ENCODE results near the gene NPAS3.
A peak's percentile ranks its signal among the peaks of the same experiment; 100 is the strongest.

Gene NPAS3

DNA sequence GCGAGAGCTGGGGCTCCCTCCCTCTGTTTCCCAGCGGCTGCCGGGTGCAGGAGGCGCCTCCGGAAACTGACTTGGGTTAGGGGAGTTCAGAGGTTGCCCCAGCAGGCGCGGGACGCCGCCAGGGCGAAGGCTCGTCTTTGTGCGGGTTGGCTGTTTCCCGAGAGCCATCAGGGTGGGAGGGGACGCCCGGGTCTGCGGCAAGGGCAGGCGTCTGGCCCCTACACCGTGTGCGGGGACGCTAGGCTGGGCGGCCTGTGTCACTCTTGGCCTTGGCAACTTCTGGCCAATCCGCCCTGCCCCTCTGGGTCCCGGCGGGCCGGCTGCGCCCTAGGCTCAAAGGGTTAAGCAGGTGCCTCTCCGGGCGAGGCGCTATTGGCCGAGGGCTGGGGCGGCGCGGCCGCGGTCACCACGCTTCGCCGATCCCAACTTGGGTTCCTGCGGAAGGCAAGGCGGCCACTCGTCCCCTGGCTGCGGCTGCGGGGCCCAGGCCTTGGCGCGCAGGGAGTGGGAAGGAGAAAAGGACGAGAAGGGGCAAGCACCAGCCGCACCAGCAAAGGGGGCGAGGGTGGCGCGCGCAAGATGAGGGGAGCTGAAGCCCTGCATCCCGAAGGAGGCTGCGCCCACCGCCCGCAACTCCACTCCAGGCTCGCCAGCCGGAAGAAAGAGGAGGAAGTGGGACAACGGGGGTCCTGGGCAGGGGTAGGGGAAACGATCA lies 5.6 kb upstream of the NPAS3 start:
- no peak for DNase-seq (ENCODE audit: low spot score in 2 of 2)
- H3K27me3 ChIP-seq (ENCODE audit: low read depth), result peaks cover 26% of the 10 kb centered on the region
- H3K36me3 ChIP-seq (replicated peaks), result no peaks in the 10 kb centered on the region
- in situ Hi-C loops (cut with MboI; ENCODE audit: low sequenced_read_pairs), result no loop called here
- no peak overlapping the region for H3K4me3 ChIP-seq
- peaks cover 7% of the 10 kb centered on the region for H3K4me1 ChIP-seq
- no peaks in the 10 kb centered on the region for H3K9me3 ChIP-seq

- Histone ChIP-seq H3K9me3 (no peaks in the 10 kb centered on the region), H3K4me1 (peaks cover 8% of the 10 kb centered on the region), H3K36me3 (replicated peaks) (no peaks in the 10 kb centered on the region), H3K27me3 (ENCODE audit: low read depth) (peaks cover 26% of the 10 kb centered on the region), H3K4me3 (peak overlapping the region; percentile 36)
- in situ Hi-C loops (cut with MboI; ENCODE audit: low sequenced_read_pairs), result no loop called here
- DNase-seq (ENCODE audit: low spot score in 2 of 2), result no peak
Observed at GRCh38 chr14:32933629-32934072, 5.0 kb upstream of the NPAS3 start.

DNA sequence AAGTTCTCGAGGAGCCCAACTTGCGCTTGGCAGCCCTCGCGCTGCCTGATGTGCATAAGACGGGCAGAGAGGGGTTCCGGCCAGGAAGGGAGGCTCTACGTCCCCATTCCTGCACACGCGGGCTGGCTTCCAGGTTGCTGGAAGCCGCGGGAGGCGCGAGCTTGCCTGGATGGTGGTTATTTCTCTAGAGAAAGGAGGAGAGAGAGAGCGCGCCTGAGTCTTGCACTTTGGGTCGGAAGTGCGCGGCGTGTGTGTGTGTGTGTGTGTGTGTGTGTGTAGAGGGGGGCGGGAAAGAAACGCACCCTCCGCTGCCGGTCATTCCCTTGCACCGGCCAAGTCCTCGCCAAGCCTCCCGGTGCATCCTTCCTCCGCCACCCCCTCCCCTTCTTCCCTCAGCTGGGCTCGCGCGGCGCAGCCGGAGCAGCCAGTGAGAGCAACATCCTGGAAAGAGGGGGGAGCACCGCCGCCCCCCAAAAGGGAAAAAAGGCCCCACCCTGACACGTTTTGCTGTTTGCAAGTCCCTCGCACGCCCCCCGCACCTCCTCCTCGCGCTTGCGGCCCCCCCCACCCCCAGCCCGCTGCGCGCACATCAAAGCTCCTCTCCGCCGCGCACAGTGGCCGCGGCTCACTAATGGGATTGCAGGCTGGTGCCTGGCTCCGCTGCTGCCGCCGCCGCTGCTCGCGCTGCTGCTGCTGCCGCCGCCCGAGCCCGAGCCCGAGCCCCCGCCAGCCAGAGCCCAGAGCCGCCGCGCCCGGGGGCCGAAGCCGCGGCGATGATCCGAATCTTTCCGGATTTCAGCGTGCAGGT lies 4.4 kb upstream of the NPAS3 start:
- Histone ChIP-seq H3K36me3 (replicated peaks) (no peaks in the 10 kb centered on the region), H3K4me3 (peak overlapping the region; percentile 36), H3K9me3 (no peaks in the 10 kb centered on the region), H3K27me3 (ENCODE audit: low read depth) (peaks cover 20% of the 10 kb centered on the region), H3K4me1 (peaks cover 8% of the 10 kb centered on the region)
- peak; percentile 39 to 50 for DNase-seq (ENCODE audit: low spot score in 2 of 2)
- in situ Hi-C loops (cut with MboI; ENCODE audit: low sequenced_read_pairs), result no loop called here

GRCh38 chr14:32934881-32935633 lies 3.6 kb upstream of the NPAS3 start:
- H3K27me3 ChIP-seq (ENCODE audit: low read depth), result peaks cover 12% of the 10 kb centered on the region
- peak overlapping the region; percentile 36 for H3K4me3 ChIP-seq
- in situ Hi-C loops (cut with MboI; ENCODE audit: low sequenced_read_pairs), result no loop called here
- no peaks in the 10 kb centered on the region for H3K36me3 ChIP-seq (replicated peaks)
- peak; percentile 39 to 51 for DNase-seq (ENCODE audit: low spot score in 2 of 2)
- H3K4me1 ChIP-seq, result peaks cover 9% of the 10 kb centered on the region
- H3K9me3 ChIP-seq, result no peaks in the 10 kb centered on the region

- no peaks in the 10 kb centered on the region for H3K9me3 ChIP-seq
- DNase-seq (ENCODE audit: low spot score in 2 of 2), result peak; percentile 60 to 85
- no peaks in the 10 kb centered on the region; the same call in 1 of the 2 replicates for H3K27me3 ChIP-seq (ENCODE audit: low read depth)
- in situ Hi-C loops (cut with MboI; ENCODE audit: low sequenced_read_pairs), result no loop called here
- peaks cover 18% of the 10 kb centered on the region for H3K4me1 ChIP-seq
- H3K4me3 ChIP-seq, result peak overlapping the region; percentile 41
- no peaks in the 10 kb centered on the region for H3K36me3 ChIP-seq (replicated peaks)
Observed at GRCh38 chr14:32939254-32940065, 781 bp downstream of the NPAS3 start.

DNA sequence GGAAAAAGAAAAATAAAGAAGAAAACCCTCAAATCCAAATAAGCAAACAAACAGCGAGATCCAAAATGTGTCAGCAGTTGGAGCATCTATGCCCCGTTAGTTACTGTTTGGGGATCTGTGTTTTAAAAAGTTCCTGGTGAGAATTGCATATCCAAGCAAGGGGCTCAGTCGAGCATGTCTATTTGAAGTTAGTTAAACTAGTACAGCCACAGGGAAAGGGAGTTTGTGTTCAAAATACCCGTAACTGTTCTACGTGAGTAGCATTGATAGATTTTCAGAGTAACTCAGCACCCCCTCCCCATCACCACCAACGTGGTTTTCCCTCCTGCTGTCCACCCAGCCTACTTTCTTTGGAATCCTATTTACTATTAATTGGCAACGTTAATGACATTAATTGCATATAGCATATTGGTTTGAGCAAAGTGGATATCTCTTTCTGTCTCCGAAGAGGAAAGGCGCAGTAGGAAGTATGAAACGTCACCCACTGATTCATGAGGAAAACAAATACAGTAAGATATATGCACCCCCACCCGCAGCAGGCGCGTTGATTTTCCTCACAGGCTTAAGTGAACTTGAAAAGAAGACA lies 1.5 kb downstream of the NPAS3 start:
- Histone ChIP-seq H3K27me3 (ENCODE audit: low read depth) (no peaks in the 10 kb centered on the region; the same call in 1 of the 2 replicates), H3K4me3 (peak overlapping the region; percentile 41), H3K9me3 (no peaks in the 10 kb centered on the region), H3K4me1 (peaks cover 18% of the 10 kb centered on the region), H3K36me3 (replicated peaks) (no peaks in the 10 kb centered on the region)
- DNase-seq (ENCODE audit: low spot score in 2 of 2), result no peak
- in situ Hi-C loops (cut with MboI; ENCODE audit: low sequenced_read_pairs), result no loop called here

DNA sequence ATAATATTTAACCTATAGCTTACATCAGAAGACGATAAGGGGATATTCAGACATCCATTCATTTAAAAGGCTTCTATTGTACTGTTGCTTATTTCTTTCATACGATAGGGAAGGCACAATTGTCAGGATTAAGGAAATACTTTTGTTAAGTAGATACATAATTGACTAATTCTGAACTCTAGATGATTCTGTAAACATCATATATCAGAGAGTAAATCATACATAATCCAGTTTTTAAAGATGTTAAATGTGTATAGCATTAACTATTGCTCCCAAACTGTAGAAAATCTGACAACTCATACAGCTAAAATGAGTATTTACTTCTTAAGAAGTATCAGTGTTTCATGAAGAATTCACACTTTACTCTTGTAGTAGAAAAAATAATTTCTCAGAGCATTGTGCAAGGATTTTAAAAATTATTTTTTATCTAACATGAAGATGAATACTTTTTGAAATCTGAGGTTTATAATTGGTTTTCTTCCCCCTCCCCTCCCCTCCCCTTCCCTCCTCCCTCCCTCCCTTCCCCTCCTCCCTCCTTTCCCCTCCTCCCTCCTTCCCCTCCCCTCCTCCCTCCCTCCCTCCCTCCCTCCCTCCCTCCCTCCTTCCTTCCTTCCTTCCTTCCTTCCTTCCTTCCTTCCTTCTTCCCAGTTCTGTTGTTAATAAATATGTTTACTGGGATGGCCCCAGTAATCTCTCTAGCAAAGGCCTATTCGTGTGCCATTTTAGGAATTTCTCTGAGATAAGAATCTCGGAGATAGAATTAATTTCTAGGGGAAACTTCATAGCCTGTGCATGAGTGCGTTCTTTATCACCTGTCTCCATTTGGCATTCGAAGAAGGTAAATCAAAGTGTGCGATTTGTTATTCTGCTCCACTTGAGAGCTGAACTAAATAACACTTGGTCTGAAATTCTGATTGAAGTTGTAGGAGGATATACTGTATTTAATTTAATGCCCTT lies 2.3 kb downstream of the NPAS3 start:
- H3K4me1 ChIP-seq, result peaks cover 12% of the 10 kb centered on the region
- no peak overlapping the region for H3K4me3 ChIP-seq
- in situ Hi-C loops (cut with MboI; ENCODE audit: low sequenced_read_pairs), result no loop called here
- no peaks in the 10 kb centered on the region for H3K27me3 ChIP-seq (ENCODE audit: low read depth)
- no peak for DNase-seq (ENCODE audit: low spot score in 2 of 2)
- no peaks in the 10 kb centered on the region for H3K36me3 ChIP-seq (replicated peaks)
- no peaks in the 10 kb centered on the region for H3K9me3 ChIP-seq

DNA sequence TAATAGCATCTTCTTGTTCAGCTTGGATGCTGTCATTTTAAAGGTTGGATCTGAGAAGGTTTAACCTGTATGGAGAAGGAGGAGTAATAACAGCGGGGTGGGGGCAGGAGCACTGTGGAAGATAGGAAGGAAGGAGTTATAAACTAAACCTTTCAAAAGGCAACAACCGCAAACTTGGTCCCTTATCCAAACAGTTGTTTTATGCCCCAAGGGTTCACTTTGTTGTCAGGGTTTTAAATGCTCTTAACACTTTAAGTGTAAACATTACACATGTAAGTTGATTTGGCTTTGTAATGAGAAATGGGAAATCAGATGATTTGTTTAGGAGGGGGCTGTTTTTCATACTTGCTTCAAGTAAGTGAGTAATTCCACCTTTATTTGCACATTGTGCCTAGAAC lies 3.0 kb downstream of the NPAS3 start:
- Histone ChIP-seq H3K36me3 (replicated peaks) (no peaks in the 10 kb centered on the region), H3K9me3 (no peaks in the 10 kb centered on the region), H3K4me3 (no peak overlapping the region), H3K4me1 (peaks cover 12% of the 10 kb centered on the region), H3K27me3 (ENCODE audit: low read depth) (no peaks in the 10 kb centered on the region)
- no peak for DNase-seq (ENCODE audit: low spot score in 2 of 2)
- in situ Hi-C loops (cut with MboI; ENCODE audit: low sequenced_read_pairs), result no loop called here

DNA sequence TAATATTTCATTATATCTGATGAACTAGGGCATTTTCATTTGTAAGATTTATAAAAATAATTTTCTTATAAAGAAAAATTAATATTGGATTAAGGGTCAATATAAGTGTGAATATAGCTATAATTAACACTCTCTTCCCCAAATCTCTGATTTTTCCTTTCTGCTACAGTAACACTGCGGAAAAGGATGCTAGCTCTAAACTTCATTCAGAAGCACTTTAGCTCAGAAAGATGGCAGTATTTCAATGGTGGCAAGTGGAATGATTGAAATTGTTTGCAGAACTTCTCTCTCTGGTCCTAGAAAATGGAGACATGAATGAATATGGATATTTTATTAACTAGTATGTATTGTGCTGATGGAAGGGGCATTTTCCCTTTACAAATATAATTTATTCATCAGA lies 8.4 kb downstream of the NPAS3 start:
- in situ Hi-C loops (cut with MboI; ENCODE audit: low sequenced_read_pairs), result no loop called here
- Histone ChIP-seq H3K9me3 (no peaks in the 10 kb centered on the region), H3K4me3 (no peak overlapping the region), H3K27me3 (ENCODE audit: low read depth) (no peaks in the 10 kb centered on the region), H3K4me1 (no peaks in the 10 kb centered on the region), H3K36me3 (replicated peaks) (no peaks in the 10 kb centered on the region)
- no peak for DNase-seq (ENCODE audit: low spot score in 2 of 2)

DNA sequence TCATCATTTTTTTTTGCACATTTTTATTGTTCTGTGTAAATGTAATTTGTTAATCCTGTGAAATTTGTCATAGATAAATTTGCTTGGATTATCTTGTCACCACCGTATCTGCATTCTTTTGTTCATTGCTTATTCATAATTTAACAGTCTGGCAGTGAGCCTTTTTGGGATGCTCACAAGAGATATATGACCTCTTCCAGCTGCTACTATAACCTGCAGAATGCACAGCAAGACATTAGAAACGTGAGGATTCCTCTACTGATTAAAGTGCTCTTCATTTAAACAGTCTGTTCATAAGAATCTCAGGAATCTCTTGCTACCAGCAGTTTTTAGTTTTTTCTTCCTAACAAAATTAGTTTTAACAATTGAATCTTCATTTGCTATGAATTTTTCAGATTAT lies 9.1 kb downstream of the NPAS3 start:
- DNase-seq (ENCODE audit: low spot score in 2 of 2), result no peak
- H3K9me3 ChIP-seq, result no peaks in the 10 kb centered on the region
- no peak overlapping the region for H3K4me3 ChIP-seq
- no peaks in the 10 kb centered on the region for H3K36me3 ChIP-seq (replicated peaks)
- H3K27me3 ChIP-seq (ENCODE audit: low read depth), result no peaks in the 10 kb centered on the region
- no peaks in the 10 kb centered on the region for H3K4me1 ChIP-seq
- in situ Hi-C loops (cut with MboI; ENCODE audit: low sequenced_read_pairs), result no loop called here

- H3K9me3 ChIP-seq, result no peaks in the 10 kb centered on the region
- H3K4me3 ChIP-seq, result no peak overlapping the region
- H3K27me3 ChIP-seq (ENCODE audit: low read depth), result no peaks in the 10 kb centered on the region
- in situ Hi-C loops (cut with MboI; ENCODE audit: low sequenced_read_pairs), result no loop called here
- no peaks in the 10 kb centered on the region for H3K4me1 ChIP-seq
- H3K36me3 ChIP-seq (replicated peaks), result no peaks in the 10 kb centered on the region
- DNase-seq (ENCODE audit: low spot score in 2 of 2), result no peak
Observed at GRCh38 chr14:32950584-32950983, 11.9 kb downstream of the NPAS3 start.

- in situ Hi-C loops (cut with MboI; ENCODE audit: low sequenced_read_pairs), result no loop called here
- Histone ChIP-seq H3K4me1 (peaks cover 2% of the 10 kb centered on the region), H3K4me3 (no peak overlapping the region), H3K36me3 (replicated peaks) (no peaks in the 10 kb centered on the region), H3K27me3 (ENCODE audit: low read depth) (no peaks in the 10 kb centered on the region), H3K9me3 (no peaks in the 10 kb centered on the region)
- no peak for DNase-seq (ENCODE audit: low spot score in 2 of 2)
Observed at GRCh38 chr14:32967421-32967820, 28.7 kb downstream of the NPAS3 start.

Measured in HAP-1 (cell line).